ENCODE data around the gene BCL7B. TPM values are rescaled to one million over a fixed set of nuclear protein-coding genes. Genes with fewer than 3 reads are reported as not detected.
"Not testable (repeated sequence)": the region's sequence is repeated elsewhere in the genome, so short reads cannot be mapped to it uniquely, and the experiment has no call there.

BCL7B gene
- total and polyA plus RNA-seq, 2 experiments from 2014 or later, result 17.0 to 18.2 TPM

- not testable (repeated sequence) for H3K27ac ChIP-seq (ENCODE audit: low read depth); H3K4me1 Mint-ChIP-seq; H3K4me2 ChIP-seq; H3K4me3 Mint-ChIP-seq; H3K9me3 Mint-ChIP-seq; H4K20me1 ChIP-seq (replicated peaks; ENCODE audit: insufficient read depth); H3K9me2 ChIP-seq (ENCODE audit: insufficient read depth); H3K4me3 ChIP-seq; H3K4me1 ChIP-seq (ENCODE audit: insufficient read depth); ATAC-seq; H3K27me3 Mint-ChIP-seq (ENCODE audit: insufficient read depth, low read depth, poor library complexity); H3F3A ChIP-seq (replicated peaks; ENCODE audit: low read depth); H3K27ac Mint-ChIP-seq; H3K79me2 ChIP-seq (replicated peaks; ENCODE audit: insufficient read depth); DNase-seq (ENCODE audit: low spot score); H2AFZ ChIP-seq; H3K27me3 ChIP-seq (ENCODE audit: insufficient read depth)
- peaks cover 57% of the 10 kb centered on the region for H3K36me3 Mint-ChIP-seq (ENCODE audit: low read depth)
- peaks cover 11% of the 10 kb centered on the region; the same call in 1 of the 2 replicates for H3K36me3 ChIP-seq (ENCODE audit: insufficient read depth)
These were observed 19.0 kb downstream of the BCL7B start for GRCh38 chr7:73538510-73538909.

GRCh38 chr7:73537051-73537450, 20.4 kb downstream of the BCL7B start:
- DNase-seq (ENCODE audit: low spot score), result no peak
- H3K4me2 ChIP-seq, result no peak overlapping the region
- no peaks in the 10 kb centered on the region for H3K79me2 ChIP-seq (replicated peaks; ENCODE audit: insufficient read depth)
- no peaks in the 10 kb centered on the region for H3K4me1 Mint-ChIP-seq
- H3K9me2 ChIP-seq (ENCODE audit: insufficient read depth), result no peaks in the 10 kb centered on the region
- no peaks in the 10 kb centered on the region for H3K27me3 ChIP-seq (ENCODE audit: insufficient read depth)
- no peaks in the 10 kb centered on the region for H4K20me1 ChIP-seq (replicated peaks; ENCODE audit: insufficient read depth)
- H3F3A ChIP-seq (replicated peaks; ENCODE audit: low read depth), result no peaks in the 10 kb centered on the region
- H3K4me1 ChIP-seq (ENCODE audit: insufficient read depth), result no peaks in the 10 kb centered on the region
- no peak overlapping the region for H3K4me3 Mint-ChIP-seq
- H3K27ac ChIP-seq (ENCODE audit: low read depth), result no peak overlapping the region
- H2AFZ ChIP-seq, result no peak overlapping the region
- H3K36me3 Mint-ChIP-seq (ENCODE audit: low read depth), result peaks cover 54% of the 10 kb centered on the region
- H3K27ac Mint-ChIP-seq, result no peak overlapping the region
- TF ChIP-seq EZH2phosphoT487 (IDR thresholded peaks at IDR 0.05; ENCODE audit: unreplicated experiment), result no peak
- no peaks in the 10 kb centered on the region; the same call in 2 of the 3 replicates for H3K9me3 Mint-ChIP-seq
- H3K27me3 Mint-ChIP-seq (ENCODE audit: insufficient read depth, low read depth, poor library complexity), result peaks cover 4% of the 10 kb centered on the region
- H3K36me3 ChIP-seq (ENCODE audit: insufficient read depth), result peaks cover 11% of the 10 kb centered on the region; the same call in 1 of the 2 replicates
- no peak overlapping the region for H3K4me3 ChIP-seq
- ATAC-seq, result no peak

- no peak overlapping the region for H3K4me3 Mint-ChIP-seq
- H3K36me3 ChIP-seq (ENCODE audit: insufficient read depth), result peaks cover 11% of the 10 kb centered on the region; the same call in 1 of the 2 replicates
- no peaks in the 10 kb centered on the region for H3K9me2 ChIP-seq (ENCODE audit: insufficient read depth)
- no peaks in the 10 kb centered on the region for H3K27me3 ChIP-seq (ENCODE audit: insufficient read depth)
- no peak overlapping the region for H2AFZ ChIP-seq
- peaks cover 4% of the 10 kb centered on the region for H3K27me3 Mint-ChIP-seq (ENCODE audit: insufficient read depth, low read depth, poor library complexity)
- H3K4me3 ChIP-seq, result no peak overlapping the region
- H3K4me2 ChIP-seq, result no peak overlapping the region
- H3K4me1 Mint-ChIP-seq, result no peaks in the 10 kb centered on the region
- H3K4me1 ChIP-seq (ENCODE audit: insufficient read depth), result no peaks in the 10 kb centered on the region
- ATAC-seq (no peak), DNase-seq (ENCODE audit: low spot score) (no peak)
- no peaks in the 10 kb centered on the region; the same call in 2 of the 3 replicates for H3K9me3 Mint-ChIP-seq
- H3K79me2 ChIP-seq (replicated peaks; ENCODE audit: insufficient read depth), result no peaks in the 10 kb centered on the region
- no peak overlapping the region for H3K27ac Mint-ChIP-seq
- H3K27ac ChIP-seq (ENCODE audit: low read depth), result no peak overlapping the region
- peaks cover 50% of the 10 kb centered on the region for H3K36me3 Mint-ChIP-seq (ENCODE audit: low read depth)
- H4K20me1 ChIP-seq (replicated peaks; ENCODE audit: insufficient read depth), result no peaks in the 10 kb centered on the region
- H3F3A ChIP-seq (replicated peaks; ENCODE audit: low read depth), result no peaks in the 10 kb centered on the region
- no peak for TF ChIP-seq ETS1 (IDR thresholded peaks at IDR 0.05)
- no peak for TF ChIP-seq CREB1 (CRISPR knock-in tag; IDR thresholded peaks at IDR 0.05; ENCODE audit: low read depth)
- no peak for TF ChIP-seq REST (IDR thresholded peaks at IDR 0.05; ENCODE audit: unreplicated experiment)
- TF ChIP-seq ZNF331 (CRISPR knock-in tag; IDR thresholded peaks at IDR 0.05; ENCODE audit: low read depth), result no peak
- no peak for TF ChIP-seq EZH2 (IDR thresholded peaks at IDR 0.05; ENCODE audit: low read depth, unreplicated experiment)
- TF ChIP-seq ZNF114 (CRISPR knock-in tag; IDR thresholded peaks at IDR 0.05), result no peak
- no peak for TF ChIP-seq POLR2AphosphoS5 (IDR thresholded peaks at IDR 0.05; ENCODE audit: low read depth)
- no peak for TF ChIP-seq STAT1 (IDR thresholded peaks at IDR 0.05; ENCODE audit: unreplicated experiment)
- TF ChIP-seq NANOG (IDR thresholded peaks at IDR 0.05; ENCODE audit: borderline replicate concordance), result no peak
- no peak for TF ChIP-seq EZH2phosphoT487 (IDR thresholded peaks at IDR 0.05; ENCODE audit: unreplicated experiment)
- no peak for TF ChIP-seq JUNB (IDR thresholded peaks at IDR 0.05; ENCODE audit: unreplicated experiment)
- TF ChIP-seq CTCF (conservative IDR thresholded peaks at IDR 0.05; ENCODE audit: low read depth in 2 of 2), result no peak
These were observed 21.0 kb downstream of the BCL7B start for GRCh38 chr7:73536479-73536878.
